ENCODE results near the gene SERINC1.

DNA sequence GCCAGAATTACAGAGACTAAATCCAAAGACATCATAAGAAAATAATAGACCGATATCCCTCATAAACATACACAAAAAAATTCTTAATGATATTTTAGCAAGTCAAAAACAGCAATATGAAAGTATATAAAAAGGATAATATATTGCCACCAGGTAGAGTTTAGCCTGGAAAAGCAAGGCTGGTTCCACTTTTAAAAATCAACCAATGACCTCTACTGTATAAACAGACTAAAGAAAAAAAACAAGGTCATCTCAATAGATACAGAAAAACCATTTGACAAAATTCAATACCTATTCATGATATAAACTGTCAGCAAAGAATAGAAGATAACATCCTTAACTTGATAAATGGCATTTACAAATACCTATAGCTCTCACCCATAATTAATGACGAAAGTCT is 9.7 kb downstream of the SERINC1 start:
- TF ChIP-seq POLR2AphosphoS5 (IDR thresholded peaks at IDR 0.05; ENCODE audit: low read depth, low read length): no peak
- TF ChIP-seq SIN3A (IDR thresholded peaks at IDR 0.05; ENCODE audit: borderline replicate concordance, insufficient read depth, low read length): no peak
